ENCODE data around the gene NUP210.

GRCh38 chr3:13403213-13403819 lies 16.8 kb downstream of the NUP210 start:
- TF ChIP-seq TRIM22 (IDR thresholded peaks at IDR 0.05) (no peak), ASH2L (IDR thresholded peaks at IDR 0.05; ENCODE audit: insufficient read length, low read depth, low read length) (no peak), TP53 (CRISPR knock-in tag; conservative IDR thresholded peaks at IDR 0.05) (no peak), SMC3 (IDR thresholded peaks at IDR 0.05; ENCODE audit: low read length) (no peak), ATF1 (CRISPR knock-in tag; IDR thresholded peaks at IDR 0.05) (no peak), CTCF (CRISPR knock-in tag; IDR thresholded peaks at IDR 0.05) (no peak), MYPOP (CRISPR knock-in tag; IDR thresholded peaks at IDR 0.05) (no peak), ZNF883 (CRISPR knock-in tag; IDR thresholded peaks at IDR 0.05; ENCODE audit: not compliant biosample characterization) (no peak), ELF4 (CRISPR knock-in tag; IDR thresholded peaks at IDR 0.05; ENCODE audit: borderline replicate concordance) (no peak), BRF2 (CRISPR knock-in tag; IDR thresholded peaks at IDR 0.05) (no peak), HOXD1 (CRISPR knock-in tag; IDR thresholded peaks at IDR 0.05) (no peak), SIN3B (IDR thresholded peaks at IDR 0.05; ENCODE audit: low read length) (no peak)
- TF ChIP-seq, protein P1, sequence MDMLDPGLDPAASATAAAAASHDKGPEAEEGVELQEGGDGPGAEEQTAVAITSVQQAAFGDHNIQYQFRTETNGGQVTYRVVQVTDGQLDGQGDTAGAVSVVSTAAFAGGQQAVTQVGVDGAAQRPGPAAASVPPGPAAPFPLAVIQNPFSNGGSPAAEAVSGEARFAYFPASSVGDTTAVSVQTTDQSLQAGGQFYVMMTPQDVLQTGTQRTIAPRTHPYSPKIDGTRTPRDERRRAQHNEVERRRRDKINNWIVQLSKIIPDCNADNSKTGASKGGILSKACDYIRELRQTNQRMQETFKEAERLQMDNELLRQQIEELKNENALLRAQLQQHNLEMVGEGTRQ (IDR thresholded peaks at IDR 0.05; ENCODE audit: low read depth, low read length), result no peak
- TF ChIP-seq, protein P1 (CRISPR knock-in tag; IDR thresholded peaks at IDR 0.05; ENCODE audit: borderline replicate concordance), result no peak

Measured in HepG2 (cell line).